Prostate gland (tissue), 2 donors: ENCODE results near the gene TMEM185B. TPM values are rescaled to one million over a fixed set of nuclear protein-coding genes. Genes with fewer than 3 reads are reported as not detected.

Experiments used
- DNase-seq: peaks from one replicate; pipeline ENCODE4 v3.0.0-alpha.2; 2019; ENCODE audit warnings: low spot score
- H3K27ac ChIP-seq, 2 donors: fragments of 200-600 bp; sonication (generic); 2 replicates each; pipeline ENCODE4 v1.5.1; 2017 to 2019
- H3K27me3 ChIP-seq: fragments of 200-600 bp; sonication (generic); replicated peaks from 2 replicates; pipeline ENCODE4 v1.5.1; 2019; ENCODE audit not compliant: insufficient read depth
- H3K36me3 ChIP-seq, 2 donors: fragments of 200-600 bp; sonication (generic); 1 replicate in 1 of 2; 2 replicates in 1 of 2; pipeline versions ENCODE4 v1.5.1 to v1.8.1; 2017 to 2019
- H3K4me1 ChIP-seq: fragments of 200-600 bp; sonication (generic); replicated peaks from 2 replicates; pipeline ENCODE4 v1.5.1; 2019
- H3K4me3 ChIP-seq, 2 donors: fragments of 200-600 bp; sonication (generic); 2 replicates each; pipeline ENCODE4 v1.5.1; 2017 to 2019
- H3K9me3 ChIP-seq: fragments of 200-600 bp; sonication (generic); 2 replicates; pipeline ENCODE4 v1.5.1; 2017
- CTCF ChIP-seq, 4 experiments: fragments of 200-600 bp in 2 of 4; fragments of 450-650 bp in 2 of 4; sonication (generic) in 2 of 4; IDR thresholded peaks; 1 replicate in 3 of 4; 2 replicates in 1 of 4; pipeline ENCODE4 v1.5.1; 2016 to 2019; ENCODE audit warnings: antibody characterized with exemption in 4 of 4, mild to moderate bottlenecking in 2 of 4, moderate library complexity in 2 of 4
- POLR2A ChIP-seq: fragments of 450-650 bp; IDR thresholded peaks from one replicate; pipeline ENCODE4 v1.6.1; 2016; ENCODE audit warnings: antibody characterized with exemption, mild to moderate bottlenecking
- POLR2AphosphoS5 ChIP-seq: sonication (generic); formaldehyde crosslinking; IDR thresholded peaks from one replicate; pipeline ENCODE4 v1.6.1; 2017; ENCODE audit warnings: antibody characterized with exemption
- WGBS: methylation state at CpG from one replicate; pipeline ENCODE4 v1.1.5; 2018; 5-methylcytosine and 5-hydroxymethylcytosine counted together
- intact Hi-C: fragments of 100-400 bp; cut with DNase I; formaldehyde crosslinking; loops from one replicate; pipeline ENCODE4 v1.14.2; 2022
- total RNA-seq, 2 donors: library from RNA; depleted of rRNA; stranded (reverse); fragments of >200 nt; gene quantifications; one replicate each; pipeline ENCODE4 v1.1.0, GENCODE V29; 2016

Gene TMEM185B
- total RNA-seq, 2 donors from 2014 or later: 53.7 to 72.3 TPM

DNA sequence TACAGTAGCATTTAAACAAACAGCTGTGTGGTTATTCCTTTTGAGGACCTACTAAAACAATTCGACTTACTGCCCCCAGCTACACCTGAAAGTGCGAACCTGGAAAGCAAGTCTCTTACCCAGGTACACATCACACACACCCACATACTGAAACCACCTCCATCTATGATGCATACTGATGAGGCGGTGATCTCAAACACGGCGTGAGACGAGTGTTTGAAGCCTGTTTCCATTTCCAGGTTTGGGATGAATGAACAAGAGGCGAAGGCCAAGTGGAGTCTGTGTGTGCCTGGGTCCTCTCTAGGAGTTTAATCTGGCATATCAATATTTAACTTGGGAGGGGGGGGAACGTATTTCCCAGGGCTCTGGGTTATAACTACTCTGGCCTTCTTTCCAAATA lies 1.6 kb downstream of the TMEM185B start:
- Histone ChIP-seq H3K4me1 (peaks cover 5% of the 10 kb centered on the region), H3K4me3 (no peak overlapping the region), H3K27me3 (no peaks in the 10 kb centered on the region), H3K27ac (no peak overlapping the region), H3K9me3 (no peaks in the 10 kb centered on the region), H3K36me3 (no peaks in the 10 kb centered on the region)
- 93% methylated on average over 8 of the region's 8 CpGs for WGBS
- intact Hi-C loops: loop anchor here (2.0 kb wide), 1 partner anchor 31 kb away; the partner anchor contains the start of gene RALB
- DNase-seq: no peak
- no peak for TF ChIP-seq CTCF (IDR thresholded peaks at IDR 0.05)
- no peak for TF ChIP-seq POLR2A
- no peak for TF ChIP-seq POLR2AphosphoS5

GRCh38 chr2:120220756-120221155 lies 2.4 kb downstream of the TMEM185B start:
- intact Hi-C loops: no loop called here
- no peak overlapping the region for H3K27ac ChIP-seq
- 92% methylated on average over 2 of the region's 2 CpGs for WGBS
- no peaks in the 10 kb centered on the region for H3K27me3 ChIP-seq
- H3K36me3 ChIP-seq: no peaks in the 10 kb centered on the region
- H3K4me1 ChIP-seq: peaks cover 5% of the 10 kb centered on the region
- H3K9me3 ChIP-seq: no peaks in the 10 kb centered on the region
- no peak overlapping the region for H3K4me3 ChIP-seq
- DNase-seq: no peak
- TF ChIP-seq POLR2AphosphoS5: no peak
- no peak for TF ChIP-seq CTCF (IDR thresholded peaks at IDR 0.05)
- no peak for TF ChIP-seq POLR2A

GRCh38 chr2:120219766-120220165 lies 3.4 kb downstream of the TMEM185B start:
- intact Hi-C loops: no loop called here
- no peak for DNase-seq
- no peak overlapping the region for H3K27ac ChIP-seq
- no peaks in the 10 kb centered on the region for H3K9me3 ChIP-seq
- no peaks in the 10 kb centered on the region for H3K27me3 ChIP-seq
- no peak overlapping the region for H3K4me3 ChIP-seq
- no peak for TF ChIP-seq POLR2AphosphoS5
- TF ChIP-seq POLR2A: no peak
- no peak for TF ChIP-seq CTCF (IDR thresholded peaks at IDR 0.05)
- H3K4me1 ChIP-seq: peaks cover 5% of the 10 kb centered on the region
- 66% methylated on average over 5 of the region's 5 CpGs for WGBS
- H3K36me3 ChIP-seq: no peaks in the 10 kb centered on the region

GRCh38 chr2:120219291-120219690 lies 3.9 kb downstream of the TMEM185B start:
- peaks cover 4% of the 10 kb centered on the region for H3K4me1 ChIP-seq
- TF ChIP-seq POLR2A (no peak), POLR2AphosphoS5 (no peak), CTCF (IDR thresholded peaks at IDR 0.05) (no peak)
- H3K4me3 ChIP-seq: no peak overlapping the region
- H3K27ac ChIP-seq: no peak overlapping the region
- intact Hi-C loops: no loop called here
- no peaks in the 10 kb centered on the region for H3K9me3 ChIP-seq
- no peak for DNase-seq
- 94% methylated on average over 5 of the region's 5 CpGs for WGBS
- no peaks in the 10 kb centered on the region for H3K36me3 ChIP-seq
- H3K27me3 ChIP-seq: no peaks in the 10 kb centered on the region

DNA sequence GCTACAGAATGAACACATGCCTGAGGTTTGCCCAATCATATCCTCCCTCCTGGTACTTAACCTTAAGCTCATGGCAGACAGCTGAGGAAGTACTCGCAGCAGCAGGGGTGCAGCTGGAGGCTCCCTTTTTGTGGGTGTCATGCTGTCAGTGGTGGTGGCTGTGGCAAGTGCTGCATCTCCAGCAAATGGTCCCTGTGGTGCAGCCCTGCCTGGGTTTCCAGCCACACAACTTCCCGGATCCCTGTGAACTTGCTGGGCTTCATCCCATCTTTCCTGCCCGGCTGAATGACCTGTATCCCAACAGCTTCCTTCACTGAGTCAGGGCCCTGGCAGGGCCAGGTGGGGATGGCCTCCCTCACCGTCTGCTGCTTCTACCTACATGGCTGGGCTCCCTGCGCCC lies 5.0 kb downstream of the TMEM185B start:
- Histone ChIP-seq H3K27ac (no peak overlapping the region), H3K4me1 (no peaks in the 10 kb centered on the region), H3K4me3 (no peak overlapping the region), H3K27me3 (no peaks in the 10 kb centered on the region), H3K36me3 (no peaks in the 10 kb centered on the region), H3K9me3 (no peaks in the 10 kb centered on the region)
- intact Hi-C loops: no loop called here
- DNase-seq: no peak
- WGBS: 95% methylated on average over 5 of the region's 5 CpGs
- TF ChIP-seq POLR2AphosphoS5: no peak
- no peak for TF ChIP-seq POLR2A
- no peak for TF ChIP-seq CTCF (IDR thresholded peaks at IDR 0.05)
